HFF-Myc (cell line): ENCODE results near the gene CLDN9.

Experiments used
- DNase-seq: peaks from one replicate; pipeline ENCODE4 v3.0.0-alpha.2; 2011; ENCODE audit warnings: low read depth; ENCODE audit errors: extremely low read depth
- H3K4me3 ChIP-seq: replicated peaks from 2 replicates; pipeline ENCODE4 v1.5.1; 2011; ENCODE audit warnings: low read depth, mild to moderate bottlenecking, control low read depth, low read length
- TF ChIP-seq, protein P1 (sequence below): IDR thresholded peaks from 2 replicates; pipeline ENCODE4 v1.5.1; 2012; ENCODE audit warnings: mild to moderate bottlenecking, low read depth, low read length, control low read depth; ENCODE audit errors: missing control alignments

The CLDN9 gene

DNA sequence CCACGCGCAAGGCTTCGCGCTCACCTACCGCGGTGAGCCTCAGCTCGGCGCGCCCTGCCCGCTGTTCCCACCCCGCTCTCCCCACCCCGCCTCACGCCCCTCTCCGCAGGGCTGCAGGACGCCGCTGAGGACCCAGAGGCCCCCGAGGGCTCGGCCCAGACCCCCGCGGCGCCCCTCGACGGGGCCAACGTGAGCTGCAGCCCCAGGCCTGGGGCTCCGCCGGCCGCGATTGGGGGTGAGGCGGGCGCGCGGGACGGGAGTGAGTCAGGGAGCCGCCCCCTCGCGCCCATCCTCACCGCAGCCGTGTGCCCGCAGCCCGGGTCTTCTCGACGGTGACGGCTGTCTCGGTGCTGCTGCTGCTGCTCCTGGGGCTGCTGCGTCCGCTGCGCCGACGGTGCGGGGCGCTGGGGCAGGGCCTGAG is 45.5 kb upstream of the CLDN9 start:
- no peak overlapping the region for H3K4me3 ChIP-seq
- TF ChIP-seq, protein P1, sequence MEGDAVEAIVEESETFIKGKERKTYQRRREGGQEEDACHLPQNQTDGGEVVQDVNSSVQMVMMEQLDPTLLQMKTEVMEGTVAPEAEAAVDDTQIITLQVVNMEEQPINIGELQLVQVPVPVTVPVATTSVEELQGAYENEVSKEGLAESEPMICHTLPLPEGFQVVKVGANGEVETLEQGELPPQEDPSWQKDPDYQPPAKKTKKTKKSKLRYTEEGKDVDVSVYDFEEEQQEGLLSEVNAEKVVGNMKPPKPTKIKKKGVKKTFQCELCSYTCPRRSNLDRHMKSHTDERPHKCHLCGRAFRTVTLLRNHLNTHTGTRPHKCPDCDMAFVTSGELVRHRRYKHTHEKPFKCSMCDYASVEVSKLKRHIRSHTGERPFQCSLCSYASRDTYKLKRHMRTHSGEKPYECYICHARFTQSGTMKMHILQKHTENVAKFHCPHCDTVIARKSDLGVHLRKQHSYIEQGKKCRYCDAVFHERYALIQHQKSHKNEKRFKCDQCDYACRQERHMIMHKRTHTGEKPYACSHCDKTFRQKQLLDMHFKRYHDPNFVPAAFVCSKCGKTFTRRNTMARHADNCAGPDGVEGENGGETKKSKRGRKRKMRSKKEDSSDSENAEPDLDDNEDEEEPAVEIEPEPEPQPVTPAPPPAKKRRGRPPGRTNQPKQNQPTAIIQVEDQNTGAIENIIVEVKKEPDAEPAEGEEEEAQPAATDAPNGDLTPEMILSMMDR = no peak
- DNase-seq = no peak

DNA sequence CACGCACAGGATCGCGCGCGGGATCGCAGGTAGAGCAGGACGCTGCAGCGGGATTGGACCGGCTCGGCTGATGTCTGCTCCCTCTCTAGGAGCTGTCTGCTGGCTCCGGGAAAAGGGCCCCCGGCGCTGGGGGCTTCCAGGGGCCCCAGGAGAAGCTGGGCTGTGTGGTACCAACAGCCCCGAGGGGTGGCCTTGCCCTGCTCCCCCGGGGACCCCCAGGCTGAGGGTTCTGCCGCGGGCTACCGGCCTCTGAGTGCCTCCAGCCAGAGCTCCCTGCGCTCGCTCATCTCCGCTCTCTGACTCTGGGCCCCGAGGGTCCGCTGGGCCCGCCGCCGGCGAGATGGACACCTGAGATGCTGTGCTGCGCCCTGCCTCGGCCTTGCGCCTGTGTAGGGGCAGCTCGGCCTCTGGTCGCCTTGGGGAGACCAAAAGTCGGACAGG is 45.0 kb upstream of the CLDN9 start:
- H3K4me3 ChIP-seq = no peak overlapping the region
- no peak for DNase-seq
- TF ChIP-seq, protein P1 = no peak

DNA sequence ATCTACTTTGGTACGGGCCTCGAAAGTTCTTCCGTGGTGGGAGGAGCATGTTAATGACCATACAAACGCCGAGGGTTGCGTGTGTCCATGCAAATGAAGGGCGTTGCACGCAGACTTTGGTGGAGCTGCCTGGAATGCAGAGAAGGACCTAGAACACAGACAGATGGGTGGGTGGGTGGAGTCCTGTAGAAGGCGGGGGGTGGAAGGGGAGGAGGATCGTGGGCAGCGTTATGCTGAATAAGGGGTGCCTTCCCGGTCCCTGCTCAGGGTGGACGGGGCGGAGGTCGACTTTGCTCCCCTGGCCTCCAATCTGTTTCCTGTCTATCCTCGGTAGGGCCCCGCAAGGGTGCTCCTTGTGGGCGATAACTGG is 44.4 kb upstream of the CLDN9 start:
- DNase-seq = no peak
- TF ChIP-seq, protein P1 = no peak
- H3K4me3 ChIP-seq = peak overlapping the region; percentile 62

DNA sequence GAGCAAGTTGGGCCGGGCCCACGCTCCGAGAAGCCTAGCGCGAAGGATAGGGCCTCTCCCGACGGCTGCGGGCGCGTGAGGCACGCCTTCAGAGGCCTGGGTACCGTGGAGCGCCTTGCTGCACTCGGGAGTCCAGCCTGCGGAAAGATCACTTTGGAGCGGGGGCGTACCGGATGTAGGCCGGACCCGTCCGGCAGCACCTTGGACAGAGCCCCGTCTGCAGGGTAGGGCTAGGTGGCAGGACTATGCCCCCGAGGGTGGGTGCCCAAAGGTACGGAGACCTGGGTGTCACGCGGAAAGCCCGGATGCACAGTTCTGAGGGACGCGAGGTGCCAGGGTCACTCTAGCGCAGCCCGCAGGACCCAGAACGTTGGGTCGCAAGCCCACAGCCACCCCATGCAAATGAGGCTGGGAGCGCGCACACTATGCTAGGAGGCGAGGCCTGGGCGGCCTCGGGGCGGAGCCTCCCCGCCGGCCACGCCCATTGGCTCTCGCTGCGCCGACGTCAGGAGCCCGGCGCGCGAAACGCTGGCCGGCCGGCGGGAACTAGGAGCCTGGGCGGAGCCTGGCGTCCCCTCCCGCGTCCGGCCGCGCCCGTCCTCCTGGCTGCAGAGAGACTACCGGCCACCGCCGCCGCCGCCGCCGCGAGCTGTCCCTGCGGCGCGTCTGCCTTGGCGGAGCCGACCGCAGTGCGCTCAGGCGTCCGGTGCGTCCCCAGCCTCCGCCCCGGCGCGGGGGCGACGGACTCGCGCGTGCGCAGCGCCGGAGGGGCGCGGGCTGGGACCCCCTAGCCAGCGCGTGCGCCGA is 43.8 kb upstream of the CLDN9 start, which contains the start of gene PAQR4:
TSS of gene PAQR4 (plus strand) at position 611 of the 807 bp plus-strand sequence. CDS start 327 bp downstream, outside the sequence.
- peak; percentile 57 for DNase-seq
- peak within 1 kb of the TSS; percentile 62 for H3K4me3 ChIP-seq
- TF ChIP-seq, protein P1 = no peak

DNA sequence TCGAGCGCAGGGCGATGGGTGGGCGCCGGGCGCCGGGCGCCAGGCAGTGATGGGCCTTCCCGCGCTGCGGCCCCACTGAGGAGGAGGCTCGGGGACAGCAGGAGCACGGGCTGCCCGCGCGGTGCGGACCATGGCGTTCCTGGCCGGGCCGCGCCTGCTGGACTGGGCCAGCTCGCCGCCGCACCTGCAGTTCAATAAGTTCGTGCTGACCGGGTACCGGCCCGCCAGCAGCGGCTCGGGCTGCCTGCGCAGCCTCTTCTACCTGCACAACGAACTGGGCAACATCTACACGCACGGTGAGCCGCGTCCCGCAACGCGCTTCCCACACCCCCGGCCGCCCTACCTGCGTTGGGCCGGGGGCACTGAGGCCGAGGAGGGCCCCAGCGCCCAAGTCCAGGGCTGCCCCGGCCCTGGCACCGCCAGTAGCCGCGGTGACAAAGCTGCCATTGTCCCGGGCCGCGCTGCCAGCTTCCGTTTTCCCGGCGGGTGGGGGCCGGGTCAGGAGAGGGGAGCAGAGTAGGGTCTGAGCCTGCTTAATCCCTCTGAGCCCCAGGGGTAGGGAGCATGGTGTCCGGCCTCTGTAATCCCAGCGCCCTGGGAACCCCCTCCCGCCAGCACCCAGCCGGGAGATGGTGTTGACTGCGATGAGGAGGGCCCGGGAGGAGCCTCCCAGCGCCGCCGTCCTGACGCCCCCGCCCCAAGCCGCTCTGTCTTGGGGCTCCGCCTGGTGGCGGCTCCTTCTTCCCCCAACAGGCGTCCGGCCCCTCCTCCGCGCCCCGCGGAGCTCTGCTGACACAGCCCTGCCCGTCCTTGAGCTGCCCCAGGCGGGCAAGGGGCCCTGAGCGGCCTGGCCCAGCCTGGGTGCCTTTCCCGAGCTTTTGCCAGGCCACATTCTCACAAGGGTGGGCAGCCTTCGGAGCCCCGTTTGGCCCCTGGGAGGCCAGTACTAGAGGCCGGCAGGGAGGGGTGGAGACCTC is 42.9 kb upstream of the CLDN9 start:
- H3K4me3 ChIP-seq = peak overlapping the region; percentile 62
- TF ChIP-seq, protein P1 = peak; percentile 59
- no peak for DNase-seq

DNA sequence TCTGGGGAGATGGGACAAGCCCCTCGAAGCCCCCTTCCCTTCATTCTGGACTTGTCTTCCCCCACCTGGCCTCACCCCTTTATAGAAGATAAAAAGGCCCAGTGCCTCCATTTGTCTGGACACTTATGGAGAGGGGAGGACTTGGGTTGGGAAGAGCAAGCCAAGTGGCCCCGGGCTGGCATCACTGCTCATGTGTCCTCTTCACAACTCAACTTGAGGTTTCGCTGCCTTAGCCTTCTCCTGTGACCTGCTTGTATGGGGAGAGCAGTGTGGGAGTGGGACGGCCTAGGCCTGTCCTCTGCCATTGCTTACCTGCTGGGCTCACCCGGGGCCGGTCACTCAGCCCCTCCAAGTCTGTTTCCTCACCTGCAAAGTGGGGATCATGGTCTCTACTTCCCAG is 42.2 kb upstream of the CLDN9 start:
- TF ChIP-seq, protein P1 = no peak
- no peak for DNase-seq
- peak overlapping the region; percentile 62 for H3K4me3 ChIP-seq
